ENCODE results near the gene ZNF207.

DNA sequence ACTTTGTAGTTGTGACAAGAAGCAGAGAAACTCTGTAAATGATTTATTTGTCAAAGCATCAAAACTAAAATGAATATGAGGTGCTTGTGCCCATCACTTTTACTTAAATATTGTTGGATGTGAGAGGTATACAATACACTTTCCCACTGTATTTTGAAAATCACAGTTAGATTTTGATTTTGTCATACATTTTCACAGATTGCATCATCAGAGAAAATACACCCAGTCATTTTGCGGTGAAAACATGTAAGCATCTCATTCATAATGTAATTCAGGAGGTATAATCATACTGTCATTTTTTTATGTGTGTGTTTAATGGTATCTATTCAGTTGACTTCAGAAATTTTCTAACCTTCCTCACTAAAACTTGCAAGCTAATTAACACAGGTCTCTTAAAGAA lies 11.3 kb downstream of the ZNF207 start:
- TF ChIP-seq ZNF621 (tag by site-specific recombination; IDR thresholded peaks at IDR 0.05): no peak
- TF ChIP-seq, protein P1, sequence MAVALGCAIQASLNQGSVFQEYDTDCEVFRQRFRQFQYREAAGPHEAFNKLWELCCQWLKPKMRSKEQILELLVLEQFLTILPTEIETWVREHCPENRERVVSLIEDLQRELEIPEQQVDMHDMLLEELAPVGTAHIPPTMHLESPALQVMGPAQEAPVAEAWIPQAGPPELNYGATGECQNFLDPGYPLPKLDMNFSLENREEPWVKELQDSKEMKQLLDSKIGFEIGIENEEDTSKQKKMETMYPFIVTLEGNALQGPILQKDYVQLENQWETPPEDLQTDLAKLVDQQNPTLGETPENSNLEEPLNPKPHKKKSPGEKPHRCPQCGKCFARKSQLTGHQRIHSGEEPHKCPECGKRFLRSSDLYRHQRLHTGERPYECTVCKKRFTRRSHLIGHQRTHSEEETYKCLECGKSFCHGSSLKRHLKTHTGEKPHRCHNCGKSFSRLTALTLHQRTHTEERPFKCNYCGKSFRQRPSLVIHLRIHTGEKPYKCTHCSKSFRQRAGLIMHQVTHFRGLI (tag by site-specific recombination; IDR thresholded peaks at IDR 0.05): no peak
- TF ChIP-seq CTCF (tag by site-specific recombination; IDR thresholded peaks at IDR 0.05): no peak
